NOMO-1 treated with DMSO at 0.1 percent for 48 hours (cell line): ENCODE results near the gene TCTN3.
"Not testable (repeated sequence)": the region's sequence is repeated elsewhere in the genome, so short reads cannot be mapped to it uniquely, and the experiment has no call there.

Experiments
- DNase-seq: peaks from one replicate; lab custom pipeline; 2025; ENCODE audit not compliant: unreplicated experiment; lab: John Stamatoyannopoulos, UW

TCTN3 gene

GRCh38 chr10:95635319-95635733 lies 58.4 kb downstream of the TCTN3 start:
- DNase-seq = no peak

GRCh38 chr10:95628786-95629185 lies 64.9 kb downstream of the TCTN3 start:
- no peak for DNase-seq

DNA sequence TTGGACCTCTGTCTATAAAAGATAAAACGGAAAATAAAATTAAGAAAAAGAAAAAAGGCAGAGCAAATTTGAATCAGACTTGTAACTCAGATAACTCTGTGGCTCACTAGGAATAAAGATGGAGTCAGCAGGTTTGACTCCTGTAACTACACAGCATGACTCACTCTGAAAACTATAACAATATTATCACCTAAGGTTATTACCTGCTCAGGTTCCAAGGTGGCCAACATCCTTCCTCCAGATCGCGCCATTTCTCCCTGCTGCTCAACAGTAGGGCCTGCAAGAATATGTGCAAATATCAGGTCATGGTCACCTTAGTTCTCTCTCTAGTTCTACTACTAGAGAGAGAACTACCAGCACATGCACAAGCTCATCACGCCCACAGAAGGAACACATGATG lies 67.2 kb downstream of the TCTN3 start:
- DNase-seq = no peak

DNA sequence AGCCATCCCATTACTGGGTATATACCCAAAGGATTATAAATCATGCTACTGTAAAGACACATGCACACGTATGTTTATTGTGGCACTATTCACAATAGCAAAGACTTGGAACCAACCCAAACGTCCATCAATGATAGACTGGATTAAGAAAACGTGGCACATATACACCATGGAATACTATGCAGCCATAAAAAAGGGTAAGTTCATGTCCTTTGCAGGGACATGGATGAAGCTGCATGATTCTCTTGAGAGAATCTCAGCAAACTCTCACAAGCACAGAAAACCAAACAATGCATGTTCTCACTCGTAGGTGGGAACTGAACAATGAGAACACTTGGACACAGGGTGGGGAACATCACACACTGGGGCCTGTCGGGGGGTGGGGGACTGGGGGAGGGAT lies 73.3 kb downstream of the TCTN3 start:
- DNase-seq = not testable (repeated sequence)

DNA sequence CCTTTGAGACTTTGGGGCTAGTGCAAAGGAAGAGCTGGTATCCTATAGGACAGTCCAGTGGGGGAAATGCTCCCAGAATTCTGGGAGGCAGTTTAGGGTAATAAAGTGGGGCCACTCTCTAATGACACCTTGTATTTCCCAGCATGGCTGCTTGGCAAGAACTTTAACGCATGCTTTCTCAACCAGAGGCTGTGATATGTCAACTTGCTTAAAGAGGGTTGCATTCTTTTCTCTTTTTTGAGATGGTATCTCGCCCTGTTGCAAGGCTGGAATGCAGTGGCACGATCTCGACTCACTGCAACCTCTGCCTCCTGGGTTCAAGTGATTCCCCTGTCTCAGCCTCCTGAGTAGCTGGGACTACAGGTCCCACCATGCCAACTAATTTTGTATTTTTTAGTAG lies 75.6 kb downstream of the TCTN3 start:
- DNase-seq = no peak

GRCh38 chr10:95616446-95616845 lies 77.3 kb downstream of the TCTN3 start:
- DNase-seq = no peak
